Ectodermal cell (in vitro differentiated cells): ENCODE measurements around the gene FHIT.
"Not testable (repeated sequence)": the region's sequence is repeated elsewhere in the genome, so short reads cannot be mapped to it uniquely, and the experiment has no call there.

Experiments
- H3K27ac ChIP-seq: 2 replicates; pipeline ENCODE4 v1.7.0; 2013; ENCODE audit warnings: mild to moderate bottlenecking, low read depth, low read length; ENCODE audit not compliant: insufficient read depth, poor library complexity, severe bottlenecking
- H3K27me3 ChIP-seq: 2 replicates; pipeline ENCODE4 v1.7.0; 2013; ENCODE audit warnings: mild to moderate bottlenecking, low read length; ENCODE audit not compliant: insufficient read depth, control insufficient read depth, poor library complexity, severe bottlenecking
- H3K36me3 ChIP-seq: one replicate; pipeline ENCODE4 v1.7.0; 2013; ENCODE audit warnings: low read length; ENCODE audit not compliant: control insufficient read depth, insufficient read depth
- H3K4me1 ChIP-seq: one replicate; pipeline ENCODE4 v1.7.0; 2013; ENCODE audit warnings: low read length; ENCODE audit not compliant: control insufficient read depth, insufficient read depth
- H3K4me3 ChIP-seq: 2 replicates; pipeline ENCODE4 v1.7.0; 2013; ENCODE audit warnings: low read depth, low read length, control low read depth; ENCODE audit not compliant: insufficient read depth
- H3K9me3 ChIP-seq: 2 replicates; pipeline ENCODE4 v1.7.0; 2013; ENCODE audit warnings: mild to moderate bottlenecking, low read length, moderate library complexity; ENCODE audit not compliant: control insufficient read depth
- WGBS, 2 experiments: methylation state at CpG; one replicate each; pipeline ENCODE4 v1.1.7; 2013; ENCODE audit warnings: missing lambda C conversion rate in 2 of 2; 5-methylcytosine and 5-hydroxymethylcytosine counted together

FHIT gene

DNA sequence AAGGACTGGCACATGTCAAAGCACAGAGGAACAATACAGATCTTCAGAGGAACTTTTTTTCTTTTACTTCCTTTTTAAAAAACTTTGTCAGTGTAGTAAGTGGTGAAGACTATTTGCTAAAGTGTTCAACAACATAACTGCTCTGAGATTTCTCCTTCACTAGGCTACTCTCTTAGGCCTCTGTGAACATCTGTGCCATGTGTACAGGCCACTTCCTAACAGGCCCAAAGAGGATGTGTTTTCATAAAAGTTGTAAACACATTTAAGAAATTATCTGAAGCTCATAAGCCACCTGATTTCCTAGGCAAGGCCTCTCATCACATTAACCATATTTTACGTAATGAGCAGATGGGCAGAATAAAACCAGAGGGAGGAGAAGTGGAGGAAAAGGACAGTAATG is 235.4 kb downstream of the FHIT start:
- Histone ChIP-seq H3K36me3 (no peaks in the 10 kb centered on the region), H3K27me3 (no peaks in the 10 kb centered on the region), H3K27ac (no peak overlapping the region), H3K4me1 (no peaks in the 10 kb centered on the region), H3K9me3 (no peaks in the 10 kb centered on the region), H3K4me3 (no peak overlapping the region)
- WGBS, 2 experiments = 100% methylated on average over 1 of the region's 1 CpG

DNA sequence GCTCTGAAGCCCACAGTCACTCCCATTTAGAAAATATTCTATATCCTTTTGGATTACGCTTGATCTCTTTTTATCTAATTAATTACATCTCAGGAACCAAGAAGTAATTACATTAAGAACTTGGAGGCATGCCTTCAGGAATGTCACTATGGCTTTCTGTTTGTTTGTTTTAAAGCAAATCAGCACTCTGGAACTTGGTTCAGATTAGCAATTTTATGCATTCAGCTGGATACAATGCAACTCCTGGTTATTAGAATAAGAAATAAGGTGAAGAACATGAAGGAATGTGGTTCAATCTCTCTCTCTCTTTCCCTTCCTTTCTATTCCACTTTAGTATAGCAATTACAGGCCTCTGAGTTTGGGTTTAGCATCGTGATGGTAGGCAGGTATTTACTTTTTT is 235.8 kb downstream of the FHIT start:
- no peaks in the 10 kb centered on the region for H3K27me3 ChIP-seq

DNA sequence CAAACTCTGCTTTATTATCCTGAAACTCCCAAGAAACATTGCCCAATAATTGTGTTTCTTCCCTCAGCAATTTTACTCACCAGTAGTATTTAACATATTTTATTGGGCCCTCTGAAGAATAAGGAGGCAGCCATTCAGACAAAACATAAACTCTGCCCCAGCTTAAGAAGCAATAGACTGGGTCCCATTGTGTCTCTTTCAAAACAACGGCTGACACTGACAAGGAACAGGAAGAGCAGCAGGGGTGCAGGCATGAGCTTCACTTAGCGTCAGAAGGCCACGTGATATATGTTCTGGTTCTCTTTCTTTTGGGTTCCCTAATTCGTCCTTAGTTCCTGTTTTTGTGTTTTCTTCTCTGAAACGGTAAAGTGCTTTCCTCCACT is 242.3 kb downstream of the FHIT start:
- Histone ChIP-seq H3K4me1 (peaks cover 10% of the 10 kb centered on the region), H3K4me3 (no peak overlapping the region), H3K27ac (no peak overlapping the region), H3K36me3 (no peaks in the 10 kb centered on the region), H3K27me3 (no peaks in the 10 kb centered on the region), H3K9me3 (no peaks in the 10 kb centered on the region)
- WGBS, 2 experiments = 13 to 21% methylated on average over 4 to 5 of the region's 5 CpGs

More for the DNA sequence above, 235.8 kb downstream of the FHIT start:
- WGBS, 2 experiments = 89 to 96% methylated on average over 2 of the region's 2 CpGs
- Histone ChIP-seq H3K4me1 (no peaks in the 10 kb centered on the region), H3K36me3 (no peaks in the 10 kb centered on the region), H3K27ac (no peak overlapping the region), H3K9me3 (no peaks in the 10 kb centered on the region), H3K4me3 (no peak overlapping the region)

DNA sequence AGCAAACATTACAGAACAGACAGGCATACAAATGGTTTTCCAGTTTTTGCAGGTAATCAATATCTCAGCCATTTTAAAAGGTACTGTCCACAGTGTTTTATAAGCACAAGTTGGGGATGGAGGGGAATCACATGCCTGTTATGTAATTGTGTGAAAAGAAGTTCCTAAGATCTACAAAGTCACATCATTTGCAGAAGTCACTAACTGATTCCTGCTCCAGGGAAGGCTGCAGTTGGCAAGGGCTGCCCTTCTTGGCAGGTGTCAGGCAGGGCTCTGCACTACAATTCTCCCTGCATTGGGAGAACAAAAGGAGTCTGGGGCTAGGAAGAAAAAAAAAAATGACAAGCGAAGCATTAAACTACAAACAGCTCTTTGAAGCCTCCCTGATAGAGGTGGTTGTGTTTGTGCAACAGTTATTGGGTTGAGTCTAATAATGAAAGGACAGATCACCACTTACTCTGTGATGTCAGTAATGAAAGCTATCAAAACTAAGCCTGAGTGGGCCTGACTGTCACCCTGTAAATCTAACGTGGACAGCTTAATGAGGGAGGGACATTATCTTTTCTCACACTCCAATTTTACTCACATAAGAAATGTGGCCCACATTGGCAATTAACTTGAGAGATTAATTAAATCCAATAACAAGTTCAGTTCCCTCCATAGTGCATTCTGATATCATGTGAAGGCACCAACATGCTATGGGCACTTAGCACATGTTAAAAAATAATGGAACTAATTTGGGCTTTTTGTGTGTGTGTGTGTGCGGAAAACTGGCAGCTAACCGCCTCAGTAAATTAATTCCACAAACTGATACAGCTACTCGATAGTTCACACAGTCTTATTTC is 242.9 kb downstream of the FHIT start:
- Histone ChIP-seq H3K4me3 (no peak overlapping the region), H3K27me3 (no peaks in the 10 kb centered on the region), H3K36me3 (no peaks in the 10 kb centered on the region), H3K4me1 (peaks cover 10% of the 10 kb centered on the region), H3K9me3 (no peaks in the 10 kb centered on the region), H3K27ac (no peak overlapping the region)
- 85 to 89% methylated on average over 5 of the region's 5 CpGs for WGBS, 2 experiments

DNA sequence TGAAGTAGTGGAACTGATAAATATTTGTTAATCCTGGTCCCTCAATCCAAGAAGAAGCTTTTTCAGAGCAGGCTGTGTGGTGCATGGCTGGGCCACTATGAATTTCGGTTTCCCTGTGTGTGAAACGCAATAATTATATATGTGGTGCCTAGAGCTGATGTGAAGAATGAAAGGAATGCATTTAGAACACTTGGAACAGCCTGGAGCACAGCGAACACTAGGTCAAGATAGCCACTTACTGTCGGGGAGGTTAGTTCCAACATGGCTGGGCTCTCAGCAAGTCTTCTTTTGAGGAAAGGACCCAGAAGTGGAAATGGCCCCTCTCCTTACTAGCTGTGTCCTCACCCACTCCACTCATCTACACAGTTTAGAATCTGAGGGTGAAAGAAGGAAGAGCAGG is 245.7 kb downstream of the FHIT start:
- H3K27ac ChIP-seq = no peak overlapping the region
- H3K9me3 ChIP-seq = no peaks in the 10 kb centered on the region
- 93 to 94% methylated on average over 4 of the region's 4 CpGs for WGBS, 2 experiments
- no peaks in the 10 kb centered on the region for H3K27me3 ChIP-seq
- no peak overlapping the region for H3K4me3 ChIP-seq
- H3K36me3 ChIP-seq = no peaks in the 10 kb centered on the region
- peaks cover 10% of the 10 kb centered on the region for H3K4me1 ChIP-seq

DNA sequence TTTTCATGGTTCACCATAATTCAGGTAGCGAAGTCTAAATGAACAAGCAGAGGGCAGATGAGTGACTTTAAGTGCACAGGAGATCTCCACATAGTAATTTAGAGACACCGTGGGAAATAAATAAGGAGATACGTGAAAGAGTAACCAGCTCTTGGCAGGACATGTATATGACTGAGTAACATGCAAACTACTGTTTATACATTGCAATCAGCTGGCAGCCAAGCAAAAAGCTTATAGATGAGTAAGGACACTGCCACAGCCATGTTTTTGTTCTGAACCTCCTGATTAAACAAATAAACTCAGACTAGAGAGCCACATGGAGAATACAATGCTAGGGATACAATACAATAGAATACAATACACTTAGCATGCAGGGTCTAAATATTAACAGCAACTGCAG is 252.4 kb downstream of the FHIT start:
- no peak overlapping the region for H3K4me3 ChIP-seq
- H3K36me3 ChIP-seq = no peaks in the 10 kb centered on the region
- no peaks in the 10 kb centered on the region for H3K9me3 ChIP-seq
- H3K27me3 ChIP-seq = no peaks in the 10 kb centered on the region
- no peak overlapping the region for H3K27ac ChIP-seq
- 92 to 95% methylated on average over 3 of the region's 3 CpGs for WGBS, 2 experiments
- no peaks in the 10 kb centered on the region for H3K4me1 ChIP-seq

DNA sequence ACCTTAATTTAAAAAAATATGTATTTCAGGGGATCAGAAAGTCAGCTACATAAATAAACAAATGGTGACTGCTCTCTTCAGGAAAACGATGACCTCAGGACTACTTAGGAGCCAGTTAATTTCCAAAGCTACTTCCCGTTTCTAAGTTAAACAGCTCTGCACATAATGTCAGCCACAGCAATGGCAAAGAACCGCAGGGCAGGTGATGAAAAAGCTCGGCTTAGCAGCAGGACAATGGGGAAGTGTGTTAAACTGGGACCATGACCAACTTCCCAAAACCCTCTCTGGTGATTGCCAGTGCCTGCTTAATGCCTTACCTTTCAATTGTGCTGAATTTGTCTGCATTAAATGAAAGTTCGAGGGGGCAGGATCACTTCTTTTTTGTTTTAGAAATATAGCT is 258.9 kb downstream of the FHIT start:
- no peaks in the 10 kb centered on the region for H3K36me3 ChIP-seq
- H3K4me1 ChIP-seq = no peaks in the 10 kb centered on the region
- WGBS, 2 experiments = 93% methylated on average over 5 of the region's 5 CpGs
- no peak overlapping the region for H3K4me3 ChIP-seq
- no peaks in the 10 kb centered on the region for H3K9me3 ChIP-seq
- no peaks in the 10 kb centered on the region for H3K27me3 ChIP-seq
- H3K27ac ChIP-seq = no peak overlapping the region

DNA sequence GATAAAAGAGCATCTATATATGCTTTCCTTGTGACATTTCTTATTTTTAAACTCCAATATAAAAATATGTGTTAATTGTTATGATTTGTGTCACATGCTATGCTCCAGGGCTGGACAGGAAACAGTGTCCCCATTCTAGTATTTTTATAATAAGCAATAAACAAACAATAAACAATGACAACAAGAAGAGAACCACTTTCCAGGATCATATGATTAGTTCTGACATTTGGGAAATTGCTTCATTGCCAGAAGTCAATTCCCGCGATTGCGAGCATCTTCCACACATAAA is 260.9 kb downstream of the FHIT start:
- H3K27me3 ChIP-seq = no peaks in the 10 kb centered on the region
- no peak overlapping the region for H3K4me3 ChIP-seq
- no peaks in the 10 kb centered on the region for H3K9me3 ChIP-seq
- no peak overlapping the region for H3K27ac ChIP-seq
- 100% methylated on average over 3 of the region's 3 CpGs for WGBS, 2 experiments
- no peaks in the 10 kb centered on the region for H3K36me3 ChIP-seq
- H3K4me1 ChIP-seq = no peaks in the 10 kb centered on the region

DNA sequence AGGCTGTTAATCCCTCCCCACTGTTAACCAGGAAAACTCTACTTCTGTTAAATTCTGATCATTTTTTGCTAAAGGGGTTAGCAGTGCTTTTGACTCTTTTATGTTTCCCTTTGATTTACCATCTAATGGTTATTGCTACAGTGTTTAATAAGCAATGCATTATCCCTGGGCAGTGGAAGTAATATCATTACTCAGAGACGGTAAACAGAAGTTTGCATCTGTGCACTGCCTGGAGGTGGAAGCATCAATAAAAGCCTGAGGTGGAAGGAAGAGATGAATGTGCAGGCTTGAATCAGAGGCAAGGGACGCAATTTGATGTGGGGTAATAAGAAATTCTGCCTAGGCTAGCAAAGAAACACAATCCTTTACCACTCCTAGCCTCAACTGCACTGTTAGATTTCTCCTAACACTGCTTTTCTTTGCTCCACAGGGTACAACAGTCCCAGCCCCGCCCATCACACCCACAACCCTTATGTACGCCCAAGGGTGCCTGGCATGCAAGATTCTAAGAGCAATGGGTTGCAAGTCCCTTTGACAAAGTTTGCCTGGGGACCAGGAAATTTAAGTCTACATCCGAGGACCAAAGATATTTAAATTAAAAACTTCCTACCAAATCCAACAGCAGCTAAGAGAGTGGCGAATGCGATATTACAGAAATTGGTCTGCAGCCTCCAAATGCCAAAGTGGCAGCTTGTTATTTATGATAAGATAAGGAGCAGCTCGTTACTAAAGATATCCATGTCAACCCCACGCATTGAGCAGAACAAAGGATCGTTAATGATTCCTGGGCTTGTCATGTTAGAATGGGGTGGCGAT is 261.4 kb downstream of the FHIT start:
- 93 to 94% methylated on average over 10 to 11 of the region's 11 CpGs for WGBS, 2 experiments
- Histone ChIP-seq H3K4me3 (no peak overlapping the region), H3K4me1 (no peaks in the 10 kb centered on the region), H3K27me3 (no peaks in the 10 kb centered on the region), H3K27ac (no peak overlapping the region), H3K36me3 (no peaks in the 10 kb centered on the region), H3K9me3 (no peaks in the 10 kb centered on the region)

DNA sequence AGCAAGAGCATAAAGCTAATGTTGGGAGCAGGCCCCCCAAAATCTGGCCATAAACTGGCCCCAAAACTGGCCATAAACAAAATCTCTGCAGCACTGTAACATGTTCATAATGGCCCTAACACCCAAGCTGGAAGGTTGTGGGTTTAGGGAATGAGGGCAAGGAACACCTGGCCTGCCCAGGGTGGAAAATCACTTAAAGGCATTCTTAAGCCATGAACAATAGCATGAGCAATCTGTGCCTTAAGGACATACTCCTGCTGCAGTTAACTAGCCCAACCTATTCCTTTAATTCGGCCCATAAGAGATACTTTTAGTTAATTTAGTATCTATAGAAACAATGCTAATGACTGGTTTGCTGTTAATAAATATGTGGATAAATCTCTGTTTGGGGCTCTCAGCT is 264.1 kb downstream of the FHIT start:
- WGBS, 2 experiments = no CpG with 5 or more reads among the region's 1 CpG
- not testable (repeated sequence) for H3K27ac ChIP-seq

More for the DNA sequence above, 264.1 kb downstream of the FHIT start:
- H3K36me3 ChIP-seq, H3K4me1 ChIP-seq, H3K4me3 ChIP-seq, H3K9me3 ChIP-seq, H3K27me3 ChIP-seq: not testable (repeated sequence)
